Aortic smooth muscle cell (primary cell): ENCODE measurements around the gene PIGA. TPM values are rescaled to one million over a fixed set of nuclear protein-coding genes. Genes with fewer than 3 reads are reported as not detected.

ENCODE experiments used
- total RNA-seq: library from RNA; depleted of rRNA; stranded (reverse); fragments of >200 nt; gene quantifications from 2 replicates; pipeline ENCODE4 v1.2.3, GENCODE V29; 2014

PIGA gene, protein sequence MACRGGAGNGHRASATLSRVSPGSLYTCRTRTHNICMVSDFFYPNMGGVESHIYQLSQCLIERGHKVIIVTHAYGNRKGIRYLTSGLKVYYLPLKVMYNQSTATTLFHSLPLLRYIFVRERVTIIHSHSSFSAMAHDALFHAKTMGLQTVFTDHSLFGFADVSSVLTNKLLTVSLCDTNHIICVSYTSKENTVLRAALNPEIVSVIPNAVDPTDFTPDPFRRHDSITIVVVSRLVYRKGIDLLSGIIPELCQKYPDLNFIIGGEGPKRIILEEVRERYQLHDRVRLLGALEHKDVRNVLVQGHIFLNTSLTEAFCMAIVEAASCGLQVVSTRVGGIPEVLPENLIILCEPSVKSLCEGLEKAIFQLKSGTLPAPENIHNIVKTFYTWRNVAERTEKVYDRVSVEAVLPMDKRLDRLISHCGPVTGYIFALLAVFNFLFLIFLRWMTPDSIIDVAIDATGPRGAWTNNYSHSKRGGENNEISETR
- total RNA-seq, result 9.3 and 9.5 TPM in 2 replicates

DNA sequence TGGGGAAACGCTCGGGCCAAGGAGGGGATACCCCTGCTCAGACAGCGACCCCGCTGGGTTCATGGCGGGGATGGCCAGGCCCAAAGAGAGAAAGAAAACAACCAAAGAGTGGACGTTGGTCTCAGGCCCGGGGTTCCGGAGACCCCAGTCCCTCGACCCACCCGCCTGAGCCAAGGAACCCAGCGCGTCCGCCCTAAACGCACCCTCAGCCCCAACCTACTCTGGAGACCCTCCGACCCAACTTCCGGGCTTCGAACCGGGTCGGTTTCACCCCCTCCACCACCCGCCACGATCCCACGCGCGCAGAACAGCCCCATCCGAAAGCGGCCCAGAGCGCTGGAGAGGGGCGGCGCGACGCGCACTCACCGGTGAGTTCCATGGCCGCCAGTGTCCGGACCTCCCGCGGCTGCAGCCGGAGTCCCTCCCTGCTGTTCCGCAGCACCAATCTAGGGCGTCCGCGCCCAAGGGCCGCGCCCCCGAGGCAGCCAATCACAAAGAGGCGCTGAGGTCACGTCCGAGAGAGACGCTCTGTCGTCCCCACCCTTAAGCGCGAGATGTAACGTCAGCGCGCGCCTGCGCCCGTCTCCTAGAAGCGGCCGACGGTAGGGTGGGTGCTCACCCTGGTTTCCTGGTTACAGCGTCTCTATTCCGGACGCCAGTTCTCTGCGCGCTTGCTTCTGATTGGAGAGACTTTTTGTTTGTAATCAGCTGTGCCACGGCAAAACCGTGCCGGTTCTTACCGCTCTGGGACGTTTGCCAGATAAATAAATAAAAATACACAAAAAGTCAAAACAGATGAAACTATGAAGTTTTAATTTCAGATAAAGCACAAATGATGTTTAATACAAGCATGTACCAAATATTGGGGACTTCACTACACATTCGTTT lies at the start of gene PIGA:
Gene PIGA, minus strand, starts transcription at position 389 of the 888 bp plus-strand sequence. CDS start 3,593 bp downstream, outside the sequence.

DNA sequence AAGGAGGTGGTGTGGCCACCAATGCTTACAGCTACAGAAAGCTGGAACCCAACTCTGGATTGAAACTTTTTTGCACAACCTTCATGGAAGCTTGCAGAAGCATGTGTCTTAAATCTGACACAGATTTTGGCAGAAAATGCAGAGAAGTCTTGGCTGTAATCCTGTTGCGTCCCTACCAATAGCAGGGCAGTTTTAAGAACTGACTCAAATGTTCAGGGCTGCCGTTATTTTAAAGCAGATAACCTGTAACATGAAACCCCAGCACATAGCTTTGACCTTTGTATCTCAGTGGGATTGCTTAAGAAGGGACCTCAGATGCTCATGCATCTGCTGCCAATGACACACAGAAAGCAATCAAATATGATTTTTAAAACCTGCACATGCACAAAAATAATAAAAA lies 49.0 kb upstream of the PIGA start, which contains the start of gene VEGFD:
Gene VEGFD, minus strand, starts transcription at position 110 of the 400 bp plus-strand sequence. CDS start 467 bp downstream, outside the sequence.

DNA sequence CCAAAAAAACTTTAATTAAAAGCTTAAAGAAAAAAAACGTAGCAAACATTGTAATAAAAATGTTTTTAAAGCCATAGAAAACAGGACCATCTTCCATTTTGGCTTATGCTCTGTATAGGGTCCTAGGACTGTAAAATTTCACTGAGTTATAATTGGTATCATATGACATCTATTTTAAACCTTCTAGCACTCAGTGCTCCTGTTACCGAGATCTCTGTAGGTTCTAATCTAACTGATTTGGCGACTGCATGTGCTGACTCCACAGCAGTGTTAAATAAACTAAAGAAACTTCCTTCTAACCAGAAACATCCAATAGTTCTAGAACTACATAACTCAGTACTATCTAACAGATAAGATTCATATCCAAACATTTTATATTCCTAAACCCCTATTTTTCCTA lies 19.8 kb downstream of the PIGA start, which contains the start of gene ASB11:
Gene ASB11, minus strand, starts transcription at position 132 of the 400 bp plus-strand sequence. Its CDS starts 35 bp downstream, at position 97.

DNA sequence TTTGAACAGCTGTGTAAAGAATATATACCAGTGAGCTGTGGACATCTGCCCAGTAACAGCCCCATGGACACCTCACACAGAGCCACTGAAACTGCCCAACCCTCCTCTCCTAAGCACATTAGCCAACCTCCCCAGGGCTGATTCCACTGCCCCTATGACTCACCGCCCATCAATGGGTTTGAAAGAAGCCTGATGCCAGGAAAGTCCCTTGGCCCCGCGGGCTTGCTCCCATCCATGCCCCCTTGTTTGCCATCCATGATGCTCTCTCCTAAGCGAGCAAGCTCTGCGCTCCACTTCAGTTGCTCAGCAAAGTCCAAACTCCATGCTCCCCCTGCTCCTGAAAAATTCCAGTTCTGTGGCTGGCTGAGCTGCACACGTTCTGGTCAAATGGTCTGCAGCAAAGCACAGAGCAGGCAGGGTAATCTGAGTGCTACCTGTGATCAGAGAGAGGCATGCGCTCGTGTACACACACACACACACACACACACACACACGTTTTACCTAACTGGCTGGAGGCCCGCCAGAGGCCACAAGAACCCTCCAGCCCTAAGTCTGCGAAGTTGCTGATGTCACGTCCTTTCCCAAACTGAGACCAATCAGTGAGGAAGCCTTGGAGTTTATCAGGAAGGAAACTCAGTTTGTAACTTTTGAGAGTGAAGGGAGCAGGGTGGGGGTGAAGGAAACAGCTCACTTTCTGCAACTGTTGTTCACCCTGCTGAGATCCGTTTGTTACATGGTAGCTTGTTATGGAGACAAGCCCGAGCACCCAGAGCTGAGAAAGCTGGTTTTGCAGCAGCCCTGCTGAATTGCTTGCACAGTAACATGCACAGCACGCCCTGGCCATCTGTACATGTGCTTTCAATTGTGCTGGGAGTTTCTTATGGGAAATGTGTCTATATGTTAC lies 65.5 kb downstream of the PIGA start, which contains the start of gene ASB9:
Gene ASB9, minus strand, starts transcription at position 466 of the 904 bp plus-strand sequence. Its CDS starts 209 bp downstream, at position 257.

Other genes starting within 250 kb of the PIGA start
- 1.6 and 2.6 TPM in 2 replicates for gene ASB9, start 65.4 kb downstream of the PIGA start, total RNA-seq
- 0.06 TPM in 1 of 2 replicates, not detected in the other for gene ASB11, start 19.9 kb downstream of the PIGA start, total RNA-seq
- 0.37 and 0.40 TPM in 2 replicates for gene VEGFD, start 48.9 kb upstream of the PIGA start, total RNA-seq
- 14.5 and 15.5 TPM in 2 replicates for gene PIR, start 157.8 kb upstream of the PIGA start, total RNA-seq
- gene BMX, start 165.3 kb upstream of the PIGA start, total RNA-seq, result 2.6 and 4.6 TPM in 2 replicates